IPS-18c (cell line): Measurements from ENCODE around the gene MORF4L2.
"Not testable (repeated sequence)": the region's sequence is repeated elsewhere in the genome, so short reads cannot be mapped to it uniquely, and the experiment has no call there.

ENCODE experiments used
- H3K4me3 ChIP-seq: 2 replicates; pipeline ENCODE4 v1.7.0; 2013; ENCODE audit warnings: low read depth, mild to moderate bottlenecking, low read length, moderate library complexity; ENCODE audit not compliant: insufficient read depth
- H3K9me3 ChIP-seq: one replicate; pipeline ENCODE4 v1.6.1; 2013; ENCODE audit warnings: mild to moderate bottlenecking, low read length, moderate library complexity; ENCODE audit not compliant: control insufficient read depth, insufficient read depth

MORF4L2 gene

GRCh38 chrX:103687696-103688201, 1.2 kb upstream of the MORF4L2 start:
- Histone ChIP-seq H3K4me3 (peak overlapping the region; percentile 72), H3K9me3 (no peaks in the 10 kb centered on the region)

- Histone ChIP-seq H3K4me3 (peak overlapping the region; percentile 72), H3K9me3 (no peaks in the 10 kb centered on the region)
Measured at GRCh38 chrX:103687073-103687695, 685 bp upstream of the MORF4L2 start.

DNA sequence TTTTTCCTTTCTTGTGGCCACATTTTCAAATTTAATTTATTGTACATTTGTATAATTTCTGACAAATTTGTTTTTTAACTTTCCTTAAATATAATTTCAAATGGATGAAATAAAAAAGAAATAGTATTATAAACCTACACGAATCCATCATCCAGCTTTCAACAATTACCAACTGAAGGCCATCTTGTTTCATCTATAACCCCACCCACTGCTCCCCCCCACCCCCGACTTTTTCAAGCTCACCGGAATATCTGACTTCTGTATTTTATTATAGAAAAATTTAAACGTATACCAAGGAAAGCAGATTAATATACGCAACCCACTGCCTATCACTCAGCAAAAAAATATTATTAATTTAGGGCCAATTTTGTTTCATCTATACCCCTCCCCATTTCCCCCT, 1.1 kb downstream of the MORF4L2 start:
- Histone ChIP-seq H3K4me3 (peak overlapping the region; percentile 74), H3K9me3 (no peaks in the 10 kb centered on the region)

DNA sequence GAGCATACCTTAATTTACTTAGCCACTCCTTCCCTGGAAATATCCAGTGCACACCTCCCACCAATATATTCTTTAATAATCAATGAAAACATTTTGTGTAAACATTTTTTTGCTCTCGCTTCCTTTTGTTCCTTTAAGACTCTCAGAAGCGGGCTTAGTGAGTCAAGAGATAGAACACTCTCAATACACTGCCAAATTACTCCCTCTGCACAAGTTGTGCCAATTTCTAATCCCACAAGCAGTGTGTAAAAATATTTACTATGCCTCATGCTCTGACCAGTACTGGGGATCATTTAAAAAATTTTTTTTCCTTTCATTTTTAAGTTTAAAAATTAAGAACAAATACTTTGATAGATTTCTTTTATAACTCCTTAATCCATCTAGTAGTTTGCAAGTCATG, 5.1 kb downstream of the MORF4L2 start:
- Histone ChIP-seq H3K9me3 (no peaks in the 10 kb centered on the region), H3K4me3 (no peak overlapping the region)

GRCh38 chrX:103678199-103678993, 8.1 kb downstream of the MORF4L2 start:
- H3K9me3 ChIP-seq, result no peaks in the 10 kb centered on the region
- H3K4me3 ChIP-seq, result no peak overlapping the region

DNA sequence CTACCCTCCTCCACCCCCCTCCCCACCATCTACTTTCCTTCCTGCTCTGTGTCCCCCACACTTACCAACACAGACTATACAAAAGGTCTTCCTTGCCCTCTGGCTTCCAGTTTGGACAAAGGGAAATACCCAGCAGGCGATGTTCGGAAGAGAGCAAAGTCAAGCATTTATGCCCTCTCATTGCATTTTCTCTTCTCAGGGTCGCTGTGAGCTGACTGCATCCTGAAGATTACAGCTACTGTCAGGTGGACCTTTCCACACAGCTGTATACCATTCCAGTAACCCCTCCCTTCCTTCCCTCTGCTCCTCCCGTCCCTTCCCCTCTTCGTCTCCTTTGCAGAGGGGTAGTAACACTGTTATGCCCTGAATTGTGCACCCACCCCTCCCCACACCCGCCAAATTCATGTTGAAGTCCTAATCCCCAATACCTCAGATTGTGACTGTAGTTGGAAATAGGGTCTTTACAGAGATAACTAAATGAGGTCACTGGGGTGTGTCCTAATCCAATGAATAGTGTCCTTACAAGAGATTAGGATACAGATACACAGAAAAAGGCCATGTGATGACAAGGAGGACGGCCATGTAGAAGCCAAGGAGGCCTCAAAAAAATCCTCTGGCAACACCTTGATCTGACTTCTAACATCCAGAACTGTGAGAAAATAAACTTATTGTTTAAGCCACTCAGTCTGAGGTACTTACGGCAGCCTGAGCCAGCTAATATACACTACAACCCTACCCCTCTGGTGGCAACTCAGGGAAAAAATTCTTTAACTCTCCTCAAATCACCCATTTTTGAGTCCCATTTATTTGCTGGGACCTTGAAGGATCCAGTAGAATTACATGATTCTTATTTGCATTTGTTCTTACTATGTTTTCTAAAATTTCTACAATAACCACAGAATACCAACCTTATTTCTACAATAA, 11.7 kb downstream of the MORF4L2 start:
- Histone ChIP-seq H3K4me3 (no peak overlapping the region), H3K9me3 (no peaks in the 10 kb centered on the region)

DNA sequence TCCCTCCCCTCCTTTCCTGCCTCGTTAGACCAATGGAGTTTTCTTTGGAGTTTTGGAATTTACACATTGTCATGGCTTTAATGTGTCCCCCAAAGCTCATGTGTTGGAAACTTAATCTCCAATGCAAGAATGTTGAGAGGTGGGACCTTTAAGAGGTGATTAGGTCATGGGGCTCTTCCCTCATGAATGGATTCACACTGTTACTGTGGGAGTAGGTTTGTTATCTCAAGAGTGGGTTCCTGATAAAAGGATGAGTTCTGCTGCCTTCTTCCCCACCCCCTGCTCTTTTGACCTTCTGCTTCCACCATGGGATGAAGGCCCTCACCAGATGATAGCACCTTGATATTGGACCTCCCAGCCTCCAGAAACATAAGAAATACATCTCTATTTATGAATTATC, 16.8 kb downstream of the MORF4L2 start:
- Histone ChIP-seq H3K4me3 (no peak overlapping the region), H3K9me3 (no peaks in the 10 kb centered on the region)

- no peak overlapping the region for H3K4me3 ChIP-seq
- no peaks in the 10 kb centered on the region for H3K9me3 ChIP-seq
Measured at GRCh38 chrX:103666202-103667107, 20.0 kb downstream of the MORF4L2 start.

DNA sequence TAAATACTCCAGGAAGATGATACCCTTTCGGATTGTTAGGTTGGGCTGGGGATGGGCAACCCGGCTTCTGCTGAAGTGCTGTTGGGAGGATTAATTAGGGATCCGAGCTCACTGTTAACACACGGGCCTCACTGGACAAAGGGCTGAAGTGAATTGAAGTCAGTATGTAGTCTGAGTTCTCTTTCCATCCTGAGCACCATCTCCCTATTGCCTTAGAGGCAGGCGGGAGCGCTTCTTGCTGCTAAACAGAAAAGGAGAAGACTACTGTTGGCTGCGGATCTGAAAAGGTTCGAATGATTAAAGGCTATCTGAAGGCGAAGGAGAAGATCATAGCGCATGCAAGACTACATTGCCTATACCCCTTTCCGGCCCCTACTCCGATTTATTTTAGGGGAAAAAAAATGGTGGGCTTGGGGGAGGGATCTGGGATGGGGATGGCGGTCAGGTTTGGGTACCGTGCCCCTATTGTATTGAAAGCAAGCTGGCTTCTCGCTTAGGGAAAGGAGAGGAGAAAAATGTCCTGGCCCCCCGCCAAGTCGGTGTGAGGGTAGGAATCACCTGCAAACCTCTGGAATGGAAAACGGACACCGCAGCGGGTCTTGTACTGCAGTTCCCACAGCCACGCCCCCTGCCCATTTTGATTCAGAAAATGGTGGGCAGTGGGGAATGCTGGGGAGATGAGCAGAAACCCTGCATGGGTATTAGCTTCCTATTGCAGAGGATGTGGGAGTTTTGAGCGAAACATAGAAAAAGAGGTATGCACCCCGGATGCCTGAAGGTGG, 22.3 kb downstream of the MORF4L2 start:
- H3K4me3 ChIP-seq, result peak overlapping the region; percentile 34; the same call in 1 of the 2 replicates
- H3K9me3 ChIP-seq, result no peaks in the 10 kb centered on the region

- not testable (repeated sequence) for H3K4me3 ChIP-seq, H3K9me3 ChIP-seq
Measured at GRCh38 chrX:103659460-103659859, 27.0 kb downstream of the MORF4L2 start.

- no peak overlapping the region for H3K4me3 ChIP-seq
- H3K9me3 ChIP-seq, result no peaks in the 10 kb centered on the region
Measured at GRCh38 chrX:103658681-103659433, 27.6 kb downstream of the MORF4L2 start.

DNA sequence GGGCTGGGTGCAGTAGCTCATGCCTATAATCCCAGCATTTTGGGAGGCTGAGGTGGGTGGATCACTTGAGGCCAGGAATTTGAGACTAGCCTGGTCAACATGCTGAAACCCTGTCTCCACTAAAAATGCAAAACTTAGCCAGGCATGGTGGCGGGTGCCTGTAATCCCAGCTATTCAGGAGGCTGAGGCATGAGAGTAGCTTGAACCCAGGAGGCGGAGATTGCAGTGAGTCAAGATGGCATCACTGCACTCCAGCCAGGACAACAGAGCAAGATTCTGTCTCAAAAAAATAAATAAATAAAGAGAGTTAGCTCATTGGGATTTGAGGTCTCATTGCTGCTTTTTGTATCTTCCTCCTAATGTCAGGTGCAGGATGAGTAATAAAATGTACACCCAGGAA, 29.4 kb downstream of the MORF4L2 start:
- H3K9me3 ChIP-seq, H3K4me3 ChIP-seq: not testable (repeated sequence)

GRCh38 chrX:103656617-103657016, 29.9 kb downstream of the MORF4L2 start:
- Histone ChIP-seq H3K9me3 (no peaks in the 10 kb centered on the region), H3K4me3 (no peak overlapping the region)

GRCh38 chrX:103655230-103656000, 31.1 kb downstream of the MORF4L2 start:
- not testable (repeated sequence) for H3K9me3 ChIP-seq, H3K4me3 ChIP-seq
